ENCODE results near the gene CAMK1G.

CAMK1G gene

DNA sequence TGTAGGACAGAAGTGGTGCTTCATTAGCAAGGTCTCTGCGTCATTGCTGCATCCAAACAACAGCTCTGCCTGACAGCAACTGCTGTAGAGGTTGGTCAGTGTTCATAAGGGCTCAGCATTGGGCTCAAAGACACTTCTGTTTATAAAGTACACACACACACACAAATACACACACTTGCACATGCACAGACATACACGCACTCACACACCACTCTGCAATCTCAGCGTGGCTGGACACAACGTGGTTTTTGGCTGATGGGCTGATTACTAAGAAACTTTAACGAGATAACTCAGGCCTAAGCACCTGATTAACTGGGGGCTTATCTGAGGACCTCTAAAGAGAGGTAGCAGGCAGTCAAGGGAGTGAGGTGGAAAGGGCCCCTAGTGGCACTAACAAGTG, 20.4 kb downstream of the CAMK1G start:
- no peak for DNase-seq (ENCODE audit: low read depth)
- H3K4me3 ChIP-seq (ENCODE audit: low read depth, low read length), result no peak overlapping the region
- in situ Hi-C loops (cut with HindIII; ENCODE audit: low sequenced_read_pairs), result no loop called here
- TF ChIP-seq, protein P1, sequence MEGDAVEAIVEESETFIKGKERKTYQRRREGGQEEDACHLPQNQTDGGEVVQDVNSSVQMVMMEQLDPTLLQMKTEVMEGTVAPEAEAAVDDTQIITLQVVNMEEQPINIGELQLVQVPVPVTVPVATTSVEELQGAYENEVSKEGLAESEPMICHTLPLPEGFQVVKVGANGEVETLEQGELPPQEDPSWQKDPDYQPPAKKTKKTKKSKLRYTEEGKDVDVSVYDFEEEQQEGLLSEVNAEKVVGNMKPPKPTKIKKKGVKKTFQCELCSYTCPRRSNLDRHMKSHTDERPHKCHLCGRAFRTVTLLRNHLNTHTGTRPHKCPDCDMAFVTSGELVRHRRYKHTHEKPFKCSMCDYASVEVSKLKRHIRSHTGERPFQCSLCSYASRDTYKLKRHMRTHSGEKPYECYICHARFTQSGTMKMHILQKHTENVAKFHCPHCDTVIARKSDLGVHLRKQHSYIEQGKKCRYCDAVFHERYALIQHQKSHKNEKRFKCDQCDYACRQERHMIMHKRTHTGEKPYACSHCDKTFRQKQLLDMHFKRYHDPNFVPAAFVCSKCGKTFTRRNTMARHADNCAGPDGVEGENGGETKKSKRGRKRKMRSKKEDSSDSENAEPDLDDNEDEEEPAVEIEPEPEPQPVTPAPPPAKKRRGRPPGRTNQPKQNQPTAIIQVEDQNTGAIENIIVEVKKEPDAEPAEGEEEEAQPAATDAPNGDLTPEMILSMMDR (IDR thresholded peaks at IDR 0.05; ENCODE audit: low read depth, low read length, missing control alignments), result no peak

DNA sequence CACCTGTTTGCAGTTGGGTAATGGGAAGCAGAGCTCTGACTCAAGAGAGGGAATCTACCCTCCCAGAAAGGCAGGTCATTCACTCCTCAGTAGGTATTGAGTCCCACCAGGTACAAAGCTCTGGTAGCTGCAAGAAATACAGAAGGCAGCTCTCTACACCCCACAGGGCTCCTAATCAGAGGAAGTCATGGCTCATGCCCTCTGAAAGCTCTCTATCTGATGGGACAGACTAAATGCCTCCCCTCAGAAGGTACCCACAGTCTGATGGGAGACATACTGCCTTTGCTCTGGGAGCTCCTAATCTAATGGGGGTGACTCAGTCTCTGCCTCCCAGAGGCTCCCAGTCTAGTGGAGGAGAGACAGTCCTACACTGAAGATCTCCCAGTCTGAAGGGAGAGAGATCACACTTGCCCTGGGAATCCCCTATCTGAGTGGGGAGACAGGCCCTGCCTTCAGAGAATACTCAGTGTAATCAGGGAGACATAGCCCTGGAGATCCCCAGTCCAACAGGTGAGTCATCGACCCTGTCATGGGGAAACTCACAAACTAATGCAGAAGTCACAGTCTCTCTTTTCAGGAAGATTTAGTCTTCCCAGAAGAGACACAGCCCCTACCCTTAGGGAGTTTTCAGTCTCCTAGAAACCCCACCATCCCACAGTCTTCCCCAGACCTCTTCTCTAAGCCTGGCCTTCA, 23.7 kb downstream of the CAMK1G start:
- in situ Hi-C loops (cut with HindIII; ENCODE audit: low sequenced_read_pairs), result no loop called here
- H3K4me3 ChIP-seq (ENCODE audit: low read depth, low read length), result no peak overlapping the region
- TF ChIP-seq, protein P1 (IDR thresholded peaks at IDR 0.05; ENCODE audit: low read depth, low read length, missing control alignments), result no peak
- DNase-seq (ENCODE audit: low read depth), result no peak

DNA sequence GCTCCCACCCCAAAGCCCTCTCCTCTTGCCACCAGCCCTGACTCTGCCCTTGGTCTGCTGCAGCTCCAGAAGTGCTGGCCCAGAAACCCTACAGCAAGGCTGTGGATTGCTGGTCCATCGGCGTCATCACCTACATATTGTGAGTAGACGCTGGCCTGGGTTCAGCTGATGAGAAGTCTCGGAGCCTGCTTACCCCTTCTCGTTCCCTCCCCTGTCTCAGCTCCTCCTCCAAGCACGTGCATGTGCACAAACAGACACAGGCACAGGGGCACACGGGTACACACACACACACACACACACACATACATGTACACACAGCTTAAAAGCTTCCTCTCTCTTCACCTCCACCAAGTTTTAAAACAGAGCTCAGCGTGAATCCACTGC, 24.3 kb downstream of the CAMK1G start:
- H3K4me3 ChIP-seq (ENCODE audit: low read depth, low read length), result no peak overlapping the region

DNA sequence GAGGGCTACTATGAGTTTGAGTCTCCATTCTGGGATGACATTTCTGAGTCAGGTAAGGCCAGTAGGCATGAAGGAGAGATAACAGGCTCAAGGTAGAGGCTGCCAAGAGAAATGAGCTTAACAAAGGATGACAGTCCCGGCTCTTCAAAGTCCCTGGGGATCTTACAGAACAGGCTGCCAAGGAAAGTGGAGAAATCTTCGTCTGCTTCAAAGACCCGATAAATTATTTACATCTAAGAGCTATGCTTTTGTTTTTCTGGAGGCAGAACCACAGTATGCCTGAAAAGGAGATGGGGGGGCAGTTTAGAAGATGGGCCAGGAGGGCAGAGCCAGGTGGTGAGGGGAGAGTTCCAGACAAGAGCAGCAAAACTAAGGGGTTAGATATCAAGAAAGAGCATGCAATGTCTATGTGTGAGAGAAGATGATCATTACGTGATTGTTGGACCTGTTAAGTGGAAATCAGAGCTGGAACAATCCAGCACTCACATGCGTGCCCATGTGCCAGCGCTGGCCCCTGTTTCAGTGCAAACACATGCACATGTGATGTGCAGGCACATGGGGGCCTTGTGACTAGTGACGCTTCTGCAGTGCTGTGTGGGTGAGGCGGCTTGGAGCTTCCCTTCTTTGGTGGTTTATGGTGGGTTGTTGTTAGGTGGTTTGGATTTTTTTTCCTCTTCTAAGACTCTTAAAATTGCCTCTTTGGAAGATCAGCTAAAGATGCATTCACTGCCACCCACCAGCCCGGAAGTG, 25.7 kb downstream of the CAMK1G start:
- no peak overlapping the region for H3K4me3 ChIP-seq (ENCODE audit: low read depth, low read length)
- TF ChIP-seq, protein P1 (IDR thresholded peaks at IDR 0.05; ENCODE audit: low read depth, low read length, missing control alignments), result no peak
- in situ Hi-C loops (cut with HindIII; ENCODE audit: low sequenced_read_pairs), result no loop called here
- no peak for DNase-seq (ENCODE audit: low read depth)

More for the DNA sequence above, 24.3 kb downstream of the CAMK1G start:
- no peak for DNase-seq (ENCODE audit: low read depth)
- TF ChIP-seq, protein P1 (IDR thresholded peaks at IDR 0.05; ENCODE audit: low read depth, low read length, missing control alignments), result no peak
- in situ Hi-C loops (cut with HindIII; ENCODE audit: low sequenced_read_pairs), result no loop called here

DNA sequence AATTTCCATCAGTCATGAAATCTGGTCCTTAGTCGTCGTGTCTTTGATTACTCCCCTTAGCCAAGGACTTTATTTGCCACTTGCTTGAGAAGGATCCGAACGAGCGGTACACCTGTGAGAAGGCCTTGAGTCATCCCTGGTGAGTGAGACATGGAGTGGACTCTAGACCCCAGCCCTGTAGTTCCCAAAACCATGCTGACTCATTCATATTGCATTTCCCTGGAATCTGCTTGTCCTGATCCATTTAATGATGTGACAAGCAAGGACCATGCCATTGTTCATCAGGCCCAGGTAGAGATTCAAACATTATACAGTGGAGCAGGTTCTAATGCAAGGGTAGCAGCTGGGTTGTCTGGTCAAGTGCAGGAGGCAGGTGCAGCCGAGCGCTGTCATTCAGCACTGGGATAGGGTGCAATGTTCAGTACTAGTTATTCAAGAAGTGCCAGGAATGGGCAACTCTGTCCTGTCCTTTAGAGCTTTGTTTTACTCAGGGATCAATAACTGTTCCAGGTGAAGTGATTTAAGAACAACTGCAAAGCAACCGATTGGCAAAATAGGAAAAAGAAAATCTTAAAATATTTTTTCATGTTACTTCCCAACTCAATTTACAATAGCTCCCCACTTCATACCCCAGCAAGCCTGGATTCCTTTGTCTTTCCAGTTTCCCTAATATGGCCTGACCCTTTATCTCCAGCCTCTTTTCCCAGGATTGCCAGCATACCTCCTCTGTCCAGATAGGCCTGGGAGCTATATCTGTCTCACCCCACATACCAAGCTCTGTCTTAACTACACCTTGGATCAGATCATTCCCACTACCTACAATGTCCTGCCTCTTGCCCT, 26.5 kb downstream of the CAMK1G start:
- in situ Hi-C loops (cut with HindIII; ENCODE audit: low sequenced_read_pairs), result no loop called here
- H3K4me3 ChIP-seq (ENCODE audit: low read depth, low read length), result no peak overlapping the region
- no peak for DNase-seq (ENCODE audit: low read depth)
- TF ChIP-seq, protein P1 (IDR thresholded peaks at IDR 0.05; ENCODE audit: low read depth, low read length, missing control alignments), result no peak

DNA sequence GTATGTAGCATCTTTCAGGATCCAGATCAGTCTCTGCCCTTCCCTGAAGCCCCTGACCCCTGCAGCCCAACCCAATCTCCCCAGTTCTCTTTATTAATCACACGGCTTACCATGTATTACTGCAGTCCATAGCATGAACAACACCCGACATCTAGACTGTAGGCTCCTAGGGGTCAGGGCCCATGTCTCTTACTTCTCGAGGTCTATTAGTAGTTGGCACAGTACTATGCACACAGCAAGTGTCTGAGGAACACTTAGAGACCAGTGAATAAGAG, 27.1 kb downstream of the CAMK1G start:
- DNase-seq (ENCODE audit: low read depth), result no peak
- TF ChIP-seq, protein P1 (IDR thresholded peaks at IDR 0.05; ENCODE audit: low read depth, low read length, missing control alignments), result no peak
- in situ Hi-C loops (cut with HindIII; ENCODE audit: low sequenced_read_pairs), result no loop called here
- no peak overlapping the region for H3K4me3 ChIP-seq (ENCODE audit: low read depth, low read length)
